Measurements from ENCODE around the gene KLHDC1. TPM values are rescaled to one million over a fixed set of nuclear protein-coding genes. Genes with fewer than 3 reads are reported as not detected.

The KLHDC1 gene
- total RNA-seq, 1 experiment from 2014 or later = 0.98 TPM

- no peak for TF ChIP-seq REST (IDR thresholded peaks at IDR 0.05; ENCODE audit: low read depth)
- TF ChIP-seq TCF7L2 (IDR thresholded peaks at IDR 0.05; ENCODE audit: borderline replicate concordance, extremely low read depth, insufficient read depth, insufficient read length) = peak; percentile 46
- TF ChIP-seq CBX3 (IDR thresholded peaks at IDR 0.05; ENCODE audit: low read depth) = peak; percentile 61; the same call in 1 of the 2 replicates
- no peak for TF ChIP-seq ATF3 (IDR thresholded peaks at IDR 0.05)
- TF ChIP-seq SIN3A (IDR thresholded peaks at IDR 0.05; ENCODE audit: low read depth) = peak; percentile 62
- peak; percentile 88 for TF ChIP-seq POLR2AphosphoS5 (IDR thresholded peaks at IDR 0.05; ENCODE audit: low read depth, low read length)
- no peak for TF ChIP-seq RAD21 (IDR thresholded peaks at IDR 0.05; ENCODE audit: low read depth)
- TF ChIP-seq SP1 (IDR thresholded peaks at IDR 0.05; ENCODE audit: low read depth) = peak; percentile 28
- TF ChIP-seq JUND (IDR thresholded peaks at IDR 0.05) = 0 out of 2 replicates have a peak, but pooled peaks have one; percentile 16
Measured at GRCh38 chr14:49767571-49768300, 74.8 kb downstream of the KLHDC1 start, which contains the start of gene KLHDC2 (continued).

Measured in HCT116 (cell line).